ENCODE results near the gene KRTAP5-7.
"Not testable (repeated sequence)": the region's sequence is repeated elsewhere in the genome, so short reads cannot be mapped to it uniquely, and the experiment has no call there.

Gene KRTAP5-7

GRCh38 chr11:71564430-71564829, 37.4 kb downstream of the KRTAP5-7 start:
- DNase-seq = no peak

GRCh38 chr11:71565263-71565662, 38.2 kb downstream of the KRTAP5-7 start, which contains the start of gene KRTAP5-10:
Gene KRTAP5-10, plus strand, starts transcription at chr11:71565563. Its CDS starts 25 bp downstream, at chr11:71565588.
- no peak for DNase-seq

GRCh38 chr11:71566081-71566620, 39.1 kb downstream of the KRTAP5-7 start:
- DNase-seq = no peak

- DNase-seq = not testable (repeated sequence)
These were observed 39.8 kb downstream of the KRTAP5-7 start for GRCh38 chr11:71566626-71567599.

GRCh38 chr11:71567633-71568032, 40.6 kb downstream of the KRTAP5-7 start:
- DNase-seq = not testable (repeated sequence)

- no peak for DNase-seq
These were observed 41.8 kb downstream of the KRTAP5-7 start for GRCh38 chr11:71568704-71569349.

GRCh38 chr11:71571101-71571850, 44.2 kb downstream of the KRTAP5-7 start:
- not testable (repeated sequence) for DNase-seq

GRCh38 chr11:71572811-71573210, 45.7 kb downstream of the KRTAP5-7 start:
- no peak for DNase-seq

GRCh38 chr11:71574418-71574817, 47.4 kb downstream of the KRTAP5-7 start:
- no peak for DNase-seq

GRCh38 chr11:71575723-71576424, 48.8 kb downstream of the KRTAP5-7 start:
- no peak for DNase-seq

GRCh38 chr11:71576688-71577465, 49.8 kb downstream of the KRTAP5-7 start:
- DNase-seq = not testable (repeated sequence)

- DNase-seq = no peak
These were observed 50.5 kb downstream of the KRTAP5-7 start for GRCh38 chr11:71577469-71578004.

Data from activated naive CD4-positive, alpha-beta T cell treated with Interleukin-2 at 50 U/mL for 16 hours (primary cell).